B cell (primary cell): ENCODE measurements around the gene IGSF9B.

Experiments used
- CTCF ChIP-seq: fragments of 200-600 bp; IDR thresholded peaks from one replicate; pipeline ENCODE4 v1.8.0; 2022; ENCODE audit warnings: antibody characterized with exemption, mild to moderate bottlenecking
- EZH2 ChIP-seq: IDR thresholded peaks from 2 replicates; pipeline ENCODE4 v1.6.1; 2012; ENCODE audit warnings: borderline replicate concordance, low read depth, mild to moderate bottlenecking, moderate library complexity, low read length; ENCODE audit not compliant: insufficient read depth, poor library complexity, severe bottlenecking

- no peak for TF ChIP-seq CTCF
- TF ChIP-seq EZH2: no peak
Observed at GRCh38 chr11:133898031-133898769, 58.6 kb downstream of the IGSF9B start.
